Bronchial epithelial cell (primary cell): ENCODE measurements around the gene GNAL. TPM values are rescaled to one million over a fixed set of nuclear protein-coding genes. Genes with fewer than 3 reads are reported as not detected.
A peak's percentile ranks its signal among the peaks of the same experiment; 100 is the strongest.

ENCODE experiments used
- DNase-seq: peaks from one replicate; pipeline ENCODE4 v3.0.0-alpha.2; 2010; ENCODE audit warnings: low read depth
- FAIRE-seq: peaks from 2 replicates; lab custom pipeline; 2011; peaks lifted over from hg19 to GRCh38; lab: Jason Lieb, UNC
- H3K27me3 ChIP-seq: 2 replicates; pipeline ENCODE4 v1.5.1; 2011; ENCODE audit warnings: low read length; ENCODE audit not compliant: control insufficient read depth, insufficient read depth
- H3K36me3 ChIP-seq: 2 replicates; pipeline ENCODE4 v1.5.1; 2011; ENCODE audit warnings: low read length; ENCODE audit not compliant: control insufficient read depth, insufficient read depth
- H3K4me3 ChIP-seq: 2 replicates; pipeline ENCODE4 v1.5.1; 2011; ENCODE audit warnings: mild to moderate bottlenecking, low read depth, low read length, control low read depth
- total RNA-seq: library from RNA; depleted of rRNA; stranded (reverse); fragments of >200 nt; gene quantifications from 2 replicates; pipeline ENCODE4 v1.2.1, GENCODE V29; 2014
- TF ChIP-seq, protein P1 (sequence below): IDR thresholded peaks from 2 replicates; pipeline ENCODE4 v1.5.1; 2011; ENCODE audit warnings: mild to moderate bottlenecking, moderate library complexity, low read length, control low read depth, inconsistent platforms; ENCODE audit not compliant: insufficient read depth, severe bottlenecking

GNAL gene
- total RNA-seq, 1 donor from 2014 or later = 10.8 TPM

DNA sequence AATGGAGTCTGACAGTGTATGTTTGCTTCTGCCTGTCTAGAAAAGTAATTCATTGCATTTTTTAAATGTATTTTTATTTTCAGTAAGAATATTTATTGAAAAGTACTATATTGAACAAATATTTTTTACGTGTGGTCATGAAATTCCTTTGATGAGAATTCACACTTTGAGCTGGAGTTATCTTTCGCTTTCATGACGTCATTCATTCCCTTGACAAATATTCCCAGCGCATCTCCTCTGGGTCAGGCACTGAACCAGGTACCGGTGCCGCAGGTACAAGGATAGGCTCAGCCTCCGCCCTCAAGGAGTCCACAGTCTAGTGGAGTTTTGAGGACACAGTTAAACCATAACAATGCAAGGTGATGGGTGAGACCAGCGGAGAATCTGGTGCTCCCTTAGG, 60.2 kb downstream of the GNAL start:
- Histone ChIP-seq H3K27me3 (peaks cover 3% of the 10 kb centered on the region), H3K4me3 (no peak overlapping the region), H3K36me3 (no peaks in the 10 kb centered on the region)
- DNase-seq (no peak), FAIRE-seq (no peak)
- TF ChIP-seq, protein P1, sequence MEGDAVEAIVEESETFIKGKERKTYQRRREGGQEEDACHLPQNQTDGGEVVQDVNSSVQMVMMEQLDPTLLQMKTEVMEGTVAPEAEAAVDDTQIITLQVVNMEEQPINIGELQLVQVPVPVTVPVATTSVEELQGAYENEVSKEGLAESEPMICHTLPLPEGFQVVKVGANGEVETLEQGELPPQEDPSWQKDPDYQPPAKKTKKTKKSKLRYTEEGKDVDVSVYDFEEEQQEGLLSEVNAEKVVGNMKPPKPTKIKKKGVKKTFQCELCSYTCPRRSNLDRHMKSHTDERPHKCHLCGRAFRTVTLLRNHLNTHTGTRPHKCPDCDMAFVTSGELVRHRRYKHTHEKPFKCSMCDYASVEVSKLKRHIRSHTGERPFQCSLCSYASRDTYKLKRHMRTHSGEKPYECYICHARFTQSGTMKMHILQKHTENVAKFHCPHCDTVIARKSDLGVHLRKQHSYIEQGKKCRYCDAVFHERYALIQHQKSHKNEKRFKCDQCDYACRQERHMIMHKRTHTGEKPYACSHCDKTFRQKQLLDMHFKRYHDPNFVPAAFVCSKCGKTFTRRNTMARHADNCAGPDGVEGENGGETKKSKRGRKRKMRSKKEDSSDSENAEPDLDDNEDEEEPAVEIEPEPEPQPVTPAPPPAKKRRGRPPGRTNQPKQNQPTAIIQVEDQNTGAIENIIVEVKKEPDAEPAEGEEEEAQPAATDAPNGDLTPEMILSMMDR = no peak

DNA sequence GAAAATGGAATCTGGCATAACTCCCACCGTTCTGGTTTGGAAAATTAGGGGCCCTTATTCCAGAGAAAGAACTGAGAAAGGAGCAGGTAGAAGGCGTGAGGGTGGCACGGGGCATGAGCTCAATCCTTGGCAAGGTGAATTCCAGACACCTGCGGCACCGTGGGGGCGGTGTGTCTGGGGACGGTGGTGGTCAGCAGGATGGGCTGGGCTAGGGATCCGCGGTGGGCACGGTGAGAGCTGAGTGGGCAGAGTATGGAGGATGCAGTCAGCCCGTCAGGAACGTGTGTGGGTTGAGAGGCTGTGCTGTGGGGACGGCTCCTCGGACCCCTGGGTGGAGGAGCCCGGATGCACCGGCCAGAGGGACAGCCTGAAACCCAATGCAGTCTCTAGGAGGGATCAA, 61.1 kb downstream of the GNAL start:
- H3K27me3 ChIP-seq = peaks cover 3% of the 10 kb centered on the region
- no peak for DNase-seq
- no peak overlapping the region for H3K4me3 ChIP-seq
- H3K36me3 ChIP-seq = no peaks in the 10 kb centered on the region
- TF ChIP-seq, protein P1 = no peak
- no peak for FAIRE-seq

GRCh38 chr18:11750581-11751310, 61.7 kb downstream of the GNAL start:
- no peak overlapping the region for H3K4me3 ChIP-seq
- DNase-seq (no peak), FAIRE-seq (no peak)
- H3K27me3 ChIP-seq = peaks cover 3% of the 10 kb centered on the region
- TF ChIP-seq, protein P1 = no peak
- H3K36me3 ChIP-seq = no peaks in the 10 kb centered on the region

DNA sequence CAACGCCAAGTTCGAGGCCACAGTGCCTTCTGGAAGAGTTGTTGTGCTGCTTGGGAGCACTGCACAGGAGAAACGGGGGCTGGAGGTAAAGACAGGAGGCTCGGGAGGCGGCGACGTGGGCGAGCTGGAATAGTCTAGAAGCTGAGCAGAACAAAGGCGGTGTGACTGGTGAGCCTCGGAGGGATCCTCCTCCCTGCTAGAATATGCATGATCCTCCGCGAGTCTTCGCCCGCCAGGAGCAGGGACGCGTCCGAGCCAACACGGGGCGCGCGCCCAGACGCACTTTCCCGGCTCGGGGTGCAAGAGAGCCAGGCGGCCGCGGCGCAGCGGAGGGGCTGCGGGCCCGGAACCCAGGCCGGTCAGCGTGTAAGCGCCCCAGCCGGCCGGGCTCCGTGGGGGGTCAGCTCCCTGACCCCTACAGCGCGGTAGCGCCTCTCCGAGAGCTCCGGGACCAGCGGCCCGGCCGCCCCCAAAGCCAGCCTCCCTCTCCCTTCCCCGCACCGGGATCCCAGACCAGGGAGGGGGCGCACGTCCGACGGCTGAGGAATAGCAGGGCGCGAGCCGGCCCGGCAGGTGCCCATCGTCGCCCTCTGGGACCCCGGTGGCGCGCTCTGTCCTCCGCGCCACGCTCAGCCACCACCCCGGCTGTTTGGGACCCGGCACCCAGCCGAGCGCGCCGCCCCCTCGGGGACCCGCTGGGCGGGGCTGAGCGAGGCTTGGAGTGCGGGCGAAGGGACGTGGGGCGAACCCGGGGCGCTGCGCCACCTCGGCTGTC, 62.5 kb downstream of the GNAL start:
- Histone ChIP-seq H3K27me3 (peaks cover 3% of the 10 kb centered on the region), H3K4me3 (peak overlapping the region; percentile 28), H3K36me3 (no peaks in the 10 kb centered on the region)
- TF ChIP-seq, protein P1 = no peak
- DNase-seq (peak; percentile 8), FAIRE-seq (no peak)

- FAIRE-seq (no peak), DNase-seq (peak; percentile 22)
- H3K4me3 ChIP-seq = peak overlapping the region; percentile 28
- TF ChIP-seq, protein P1 = no peak
- H3K36me3 ChIP-seq = no peaks in the 10 kb centered on the region
- peaks cover 3% of the 10 kb centered on the region for H3K27me3 ChIP-seq
Observed at GRCh38 chr18:11752116-11752911, 63.2 kb downstream of the GNAL start.
